Measurements from ENCODE around the gene CC2D2A. TPM values are rescaled to one million over a fixed set of nuclear protein-coding genes. Genes with fewer than 3 reads are reported as not detected.

CC2D2A gene
- total and polyA plus RNA-seq, 8 donors = 22.8 to 56.3 (median 48.5) TPM

GRCh38 chr4:15478724-15479088 is 9.0 kb downstream of the CC2D2A start:
- Histone ChIP-seq H3K4me1 (no peaks in the 10 kb centered on the region), H3K36me3 (no peaks in the 10 kb centered on the region), H3K4me3 (no peak overlapping the region), H3K27me3 (no peaks in the 10 kb centered on the region), H3K9me3 (no peaks in the 10 kb centered on the region), H3K27ac (no peak overlapping the region)
- ATAC-seq (no peak), DNase-seq (no peak)
- intact Hi-C loops (cut with DNase I) = no loop called here
- TF ChIP-seq CTCF (IDR thresholded peaks at IDR 0.05) = no peak

- H3K4me3 ChIP-seq = peak overlapping the region; percentile 35 to 39
- peak overlapping the region; percentile 51 to 53 for H3K27ac ChIP-seq
- ATAC-seq = peak; percentile 96
- intact Hi-C loops (cut with DNase I) = no loop called here
- H3K4me1 ChIP-seq = no peaks in the 10 kb centered on the region
- peak; percentile 44 to 54 for TF ChIP-seq CTCF (IDR thresholded peaks at IDR 0.05)
- DNase-seq = peak in 3 of 4 donors; percentile 42 to 92 (median 90)
- no peaks in the 10 kb centered on the region for H3K36me3 ChIP-seq
- H3K27me3 ChIP-seq = no peaks in the 10 kb centered on the region
- no peaks in the 10 kb centered on the region for H3K9me3 ChIP-seq
Measured at GRCh38 chr4:15479089-15479912, 9.6 kb downstream of the CC2D2A start.

GRCh38 chr4:15479913-15480185 is 10.2 kb downstream of the CC2D2A start:
- no peaks in the 10 kb centered on the region for H3K27me3 ChIP-seq
- H3K27ac ChIP-seq = peak overlapping the region; percentile 51 to 53
- H3K9me3 ChIP-seq = no peaks in the 10 kb centered on the region
- intact Hi-C loops (cut with DNase I) = loop anchor here in 1 of 2 donors (10.0 kb wide), 1 partner anchor 175 kb away; the partner anchor contains the start of gene FBXL5
- ATAC-seq = no peak
- no peak for TF ChIP-seq CTCF (IDR thresholded peaks at IDR 0.05)
- peak overlapping the region; percentile 35 to 39 for H3K4me3 ChIP-seq
- no peaks in the 10 kb centered on the region for H3K4me1 ChIP-seq
- no peaks in the 10 kb centered on the region for H3K36me3 ChIP-seq
- no peak for DNase-seq

- no peak for DNase-seq
- ATAC-seq = no peak
- Histone ChIP-seq H3K27ac (no peak overlapping the region), H3K9me3 (no peaks in the 10 kb centered on the region), H3K27me3 (no peaks in the 10 kb centered on the region), H3K4me3 (no peak overlapping the region), H3K36me3 (no peaks in the 10 kb centered on the region), H3K4me1 (no peaks in the 10 kb centered on the region)
- TF ChIP-seq CTCF (IDR thresholded peaks at IDR 0.05) = no peak
- intact Hi-C loops (cut with DNase I) = loop anchor here in 1 of 2 donors (10.0 kb wide), 1 partner anchor 173 kb away; the partner anchor contains the start of gene FBXL5
Measured at GRCh38 chr4:15481961-15482745, 12.5 kb downstream of the CC2D2A start.

- intact Hi-C loops (cut with DNase I) = loop anchor here in 1 of 2 donors (10.0 kb wide), 1 partner anchor 172 kb away; the partner anchor contains the start of gene FBXL5
- ATAC-seq (no peak), DNase-seq (no peak)
- no peak overlapping the region for H3K4me3 ChIP-seq
- no peaks in the 10 kb centered on the region for H3K9me3 ChIP-seq
- H3K36me3 ChIP-seq = no peaks in the 10 kb centered on the region
- no peak overlapping the region for H3K27ac ChIP-seq
- H3K27me3 ChIP-seq = no peaks in the 10 kb centered on the region
- no peaks in the 10 kb centered on the region for H3K4me1 ChIP-seq
- TF ChIP-seq CTCF (IDR thresholded peaks at IDR 0.05) = no peak
Measured at GRCh38 chr4:15482842-15483241, 13.2 kb downstream of the CC2D2A start.
